Germinal center (tissue), 1 donor: Measurements from ENCODE around the gene EEF1E1.

Experiments used
- DNase-seq: peaks from one replicate; pipeline ENCODE4 v3.0.0; 2012; ENCODE audit warnings: mixed read lengths, low spot score

The EEF1E1 gene

DNA sequence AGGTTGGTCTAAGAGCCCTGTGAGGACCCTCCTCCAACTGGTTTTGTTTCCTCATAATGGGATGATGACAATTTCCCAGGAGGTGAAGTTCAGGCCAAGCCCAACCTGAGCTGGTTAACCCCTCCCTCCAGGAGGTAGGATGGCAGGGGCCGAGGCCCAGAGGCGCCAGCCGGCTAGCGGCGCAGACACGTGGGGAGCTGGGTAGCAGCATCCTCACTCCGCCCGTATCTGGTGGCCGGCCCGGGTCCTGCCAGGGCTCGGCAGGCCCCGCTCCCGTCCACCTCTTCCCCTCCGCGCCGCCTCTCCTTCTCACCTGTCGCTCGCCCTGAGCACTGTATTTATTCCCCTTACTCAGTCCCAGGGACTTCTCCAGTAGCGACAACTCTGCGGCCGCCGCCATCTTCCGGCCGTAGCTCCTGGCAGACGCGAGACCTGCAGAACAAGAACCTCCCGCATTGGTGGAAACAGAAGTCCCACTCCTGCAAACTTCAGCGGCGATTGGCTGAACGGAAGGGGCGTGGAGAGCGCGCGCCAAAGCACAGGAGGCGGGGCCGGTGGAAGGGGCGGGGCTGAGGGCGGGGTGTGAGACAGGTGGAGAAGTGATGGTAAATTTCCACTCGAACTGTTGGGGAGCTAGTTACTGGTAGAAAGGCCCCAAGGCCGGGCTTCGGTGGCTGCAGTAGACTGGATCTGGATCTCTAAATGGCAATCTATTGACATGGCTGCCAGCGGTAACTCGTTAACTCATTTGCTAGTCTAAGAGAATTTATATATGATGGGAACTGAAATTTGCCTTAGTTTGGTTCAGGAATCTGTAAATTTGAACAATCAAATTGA is at the start of gene EEF1E1:
Gene EEF1E1 (minus strand): TSS at position 427 of the 837 bp plus-strand sequence. CDS start 27 bp downstream, at position 400.
- DNase-seq, result peak; percentile 98

DNA sequence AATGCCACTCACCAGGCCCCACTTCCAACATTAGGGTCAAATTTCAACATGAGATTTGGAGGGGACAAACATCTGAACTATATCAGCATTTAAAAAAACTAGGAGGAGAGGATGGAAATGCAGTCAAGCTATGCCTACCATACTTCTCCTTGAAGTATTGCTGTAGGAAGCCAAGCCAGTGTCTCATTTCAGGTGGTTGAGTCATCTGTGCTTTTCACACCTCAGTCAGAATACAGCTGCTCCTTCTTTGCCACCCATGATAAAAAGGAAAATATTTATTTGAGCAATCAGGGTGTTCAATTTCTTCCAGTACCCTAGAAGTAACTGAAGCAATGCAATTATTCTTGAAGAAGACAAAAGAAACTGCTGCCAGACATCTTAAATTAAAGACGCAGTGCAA is 47.0 kb upstream of the EEF1E1 start:
- DNase-seq, result no peak

DNA sequence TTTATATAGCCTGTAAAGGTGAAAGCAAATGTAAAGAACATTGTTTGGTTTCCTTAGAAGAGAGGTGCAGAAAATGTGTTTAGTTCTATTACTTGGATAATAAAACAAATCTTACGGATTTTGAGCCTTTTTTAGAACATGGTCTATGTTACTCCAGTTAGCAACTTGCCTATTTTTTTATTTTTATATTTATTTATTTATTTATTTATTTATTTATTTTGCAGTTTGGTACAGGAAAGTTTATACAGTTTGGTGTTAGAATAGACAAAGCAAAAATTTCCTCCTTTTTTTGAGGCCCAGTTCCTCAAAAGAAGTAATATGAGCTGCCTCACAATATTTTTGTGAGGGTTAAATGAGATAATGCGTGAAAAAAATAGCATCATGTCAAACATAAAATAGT is 41.6 kb upstream of the EEF1E1 start:
- DNase-seq, result no peak

DNA sequence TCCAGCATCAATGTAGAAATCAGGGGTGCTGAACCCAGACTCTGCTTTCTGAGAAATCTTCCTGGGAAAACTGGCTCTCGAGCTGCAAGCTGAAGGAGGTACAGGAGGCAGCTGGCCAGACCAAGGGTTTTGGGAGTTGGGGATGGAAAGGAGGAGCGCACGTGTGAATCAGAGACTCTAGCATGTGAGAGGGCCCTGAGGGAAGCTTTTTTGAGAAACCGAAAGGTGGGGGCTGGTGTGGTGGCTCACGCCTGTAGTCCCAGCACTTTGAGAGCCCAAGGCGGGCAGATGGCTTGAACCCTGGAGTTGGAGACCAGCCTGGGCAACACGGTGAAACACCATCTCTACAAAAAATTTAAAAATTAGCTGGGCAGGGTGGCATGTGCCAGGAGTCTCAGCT is 37.1 kb upstream of the EEF1E1 start:
- no peak for DNase-seq

DNA sequence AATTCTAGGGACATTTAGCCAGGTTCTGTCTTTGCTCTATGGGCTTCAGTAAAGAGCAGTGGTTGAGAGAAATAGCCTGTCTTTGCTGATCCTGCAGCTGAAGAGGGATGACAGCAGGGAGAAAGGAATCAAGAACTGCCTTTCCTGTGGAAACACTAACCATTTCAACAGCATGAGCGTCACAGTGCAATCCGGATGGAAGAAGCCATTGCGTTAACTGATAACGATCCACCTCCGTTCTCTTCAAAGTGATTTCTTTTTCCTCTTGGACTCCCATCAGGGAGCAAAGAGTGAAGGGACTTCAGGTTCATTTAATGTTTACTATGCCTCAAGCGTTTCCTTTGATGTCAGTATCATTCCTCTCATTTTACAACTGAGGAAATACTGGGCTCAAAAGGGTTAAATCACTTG is 35.2 kb upstream of the EEF1E1 start:
- no peak for DNase-seq

DNA sequence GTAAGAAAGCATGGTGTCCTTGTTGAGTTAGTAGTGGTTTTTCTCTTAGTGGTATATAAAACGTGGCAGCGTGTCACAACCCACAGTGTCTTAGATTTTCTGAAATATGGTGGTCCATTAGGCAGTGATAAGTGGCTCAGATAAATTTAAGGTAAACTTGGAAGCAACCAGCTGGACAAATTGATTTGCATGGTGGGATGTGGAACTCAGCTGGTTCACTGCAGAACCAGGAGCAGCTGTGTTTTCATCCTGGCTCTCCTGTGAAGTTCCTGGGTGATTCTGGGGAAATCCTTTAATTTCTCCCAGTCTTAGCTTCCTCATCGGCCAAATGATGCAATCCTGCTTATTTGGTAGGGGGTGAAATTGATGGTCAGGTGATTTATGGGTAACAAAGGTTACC is 32.9 kb upstream of the EEF1E1 start:
- DNase-seq, result no peak

DNA sequence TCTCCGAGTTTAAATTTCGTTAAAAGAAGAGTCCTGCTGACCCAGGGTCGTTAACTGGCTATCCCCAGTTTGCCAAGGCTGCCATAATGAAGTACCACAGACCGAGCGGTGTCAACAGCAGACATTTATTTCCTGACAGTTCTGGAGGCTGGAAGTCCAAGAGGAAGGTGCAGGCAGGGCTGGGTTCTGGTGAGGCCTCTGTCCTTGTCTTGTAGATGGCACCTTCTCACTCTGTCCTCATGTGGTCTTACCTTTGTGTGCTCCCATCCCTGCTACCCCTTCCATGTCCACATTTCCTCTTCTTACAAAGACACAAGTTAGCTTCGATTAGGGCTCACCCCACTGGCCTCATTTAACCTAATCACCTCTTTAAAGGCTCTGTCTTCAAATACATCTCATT is 29.8 kb upstream of the EEF1E1 start:
- DNase-seq, result no peak

DNA sequence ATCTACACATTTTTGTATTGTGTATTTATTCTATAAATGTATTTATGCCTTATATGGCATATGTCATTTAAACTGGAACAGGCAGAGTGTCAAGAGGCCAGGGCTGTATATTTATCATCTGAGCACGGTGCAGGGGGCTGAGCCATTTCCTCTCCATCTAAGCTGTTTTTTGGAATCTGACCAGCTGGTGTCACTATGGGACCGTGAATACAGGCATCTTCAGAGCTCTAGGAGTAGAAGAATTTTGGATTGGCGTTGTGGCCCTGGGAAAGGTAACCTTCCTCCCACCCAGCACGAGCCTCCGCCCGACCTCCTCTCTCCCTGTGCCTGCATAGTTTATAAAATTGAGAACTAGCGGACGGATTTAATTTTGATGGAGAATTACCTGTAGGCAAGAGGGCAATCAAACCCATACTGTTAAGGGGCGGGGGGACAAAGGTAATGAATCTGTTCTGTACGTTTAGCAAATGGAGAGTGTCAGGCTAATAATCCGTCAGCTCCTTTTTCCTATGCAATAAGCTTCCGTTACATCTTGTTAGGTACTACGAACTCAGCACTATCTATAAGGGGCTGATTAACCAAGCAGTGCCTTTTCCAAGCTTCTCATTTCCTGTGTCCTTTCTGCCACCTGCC is 29.0 kb upstream of the EEF1E1 start:
- peak; percentile 11 for DNase-seq

DNA sequence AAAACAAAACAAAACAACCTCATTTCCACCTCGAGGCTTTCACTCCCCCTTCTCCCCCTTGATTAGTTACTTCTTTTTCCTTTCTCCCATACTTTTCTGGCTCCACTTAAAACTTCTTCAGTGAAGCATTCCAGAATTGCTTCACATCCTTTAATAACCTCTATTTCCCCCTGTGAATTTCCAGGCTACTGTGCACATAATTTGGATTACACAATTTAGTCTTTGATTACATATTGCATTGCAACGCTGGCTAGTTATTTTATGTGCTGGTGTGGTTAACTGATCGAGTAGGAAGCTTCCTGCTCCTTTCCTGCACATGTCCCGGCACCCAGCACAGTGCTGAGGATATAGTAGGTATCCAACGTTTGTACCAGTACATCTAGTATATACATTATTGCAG is 28.1 kb upstream of the EEF1E1 start:
- DNase-seq, result no peak

DNA sequence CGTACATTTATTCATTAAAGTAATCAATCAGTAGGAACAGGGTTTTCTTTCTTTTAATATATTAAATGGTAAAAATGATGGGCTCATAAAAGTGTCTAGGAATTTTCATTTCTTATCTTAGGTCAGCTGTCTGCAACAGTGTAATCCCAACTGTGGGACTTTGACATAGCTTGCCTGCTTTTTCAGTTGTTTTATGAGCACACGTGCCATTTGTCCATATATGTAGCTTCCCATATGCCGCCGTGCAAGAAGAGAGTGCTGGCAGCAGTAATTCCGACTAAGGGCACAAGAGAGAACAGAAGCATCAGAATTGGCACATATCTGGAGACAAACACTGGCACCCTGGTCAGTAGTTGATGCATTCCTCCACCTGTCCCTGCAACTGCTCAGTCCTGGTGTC is 20.9 kb upstream of the EEF1E1 start:
- DNase-seq, result no peak

DNA sequence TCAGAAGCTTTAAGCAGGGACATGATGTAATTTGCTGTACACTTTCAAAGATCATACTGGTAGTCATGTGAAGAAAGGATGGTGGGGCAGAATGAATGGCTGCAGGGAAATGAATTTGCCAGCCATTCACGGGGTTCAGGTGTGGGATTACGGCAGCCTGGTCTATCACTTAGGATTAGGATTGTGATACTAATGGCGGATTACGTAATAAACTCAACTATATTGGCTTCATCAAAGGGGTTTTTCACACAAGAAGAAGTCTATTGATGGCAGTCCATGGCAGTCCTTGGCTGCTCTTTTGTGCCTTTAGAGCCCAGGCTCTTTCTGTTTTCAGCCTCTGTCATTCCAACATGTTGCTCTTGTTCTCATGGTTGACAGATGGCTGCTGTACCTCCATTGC is 12.6 kb upstream of the EEF1E1 start:
- DNase-seq, result no peak

DNA sequence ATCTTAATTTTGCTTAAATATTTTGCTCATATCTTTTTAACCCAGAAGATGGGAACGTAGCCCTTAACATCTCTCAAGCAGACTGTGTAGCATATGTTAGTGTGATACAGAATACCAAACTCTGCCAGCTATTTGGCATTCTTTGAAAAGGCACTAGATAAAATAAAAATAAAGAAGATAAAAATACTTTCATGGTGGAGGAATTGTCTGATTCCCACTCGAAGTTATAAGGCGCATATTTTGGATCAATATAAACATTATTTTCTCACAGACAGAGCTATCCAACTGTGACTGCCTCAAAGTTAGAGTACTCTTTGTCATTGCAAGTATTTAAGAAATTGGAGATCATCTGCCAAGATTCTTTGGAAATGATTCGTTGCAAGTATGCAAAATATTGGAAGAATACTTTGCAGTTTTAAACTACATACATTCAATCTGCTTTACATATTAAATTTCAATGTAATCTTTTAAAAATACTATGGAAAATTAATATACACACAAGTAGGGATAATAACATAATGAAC is 10.8 kb upstream of the EEF1E1 start:
- no peak for DNase-seq

DNA sequence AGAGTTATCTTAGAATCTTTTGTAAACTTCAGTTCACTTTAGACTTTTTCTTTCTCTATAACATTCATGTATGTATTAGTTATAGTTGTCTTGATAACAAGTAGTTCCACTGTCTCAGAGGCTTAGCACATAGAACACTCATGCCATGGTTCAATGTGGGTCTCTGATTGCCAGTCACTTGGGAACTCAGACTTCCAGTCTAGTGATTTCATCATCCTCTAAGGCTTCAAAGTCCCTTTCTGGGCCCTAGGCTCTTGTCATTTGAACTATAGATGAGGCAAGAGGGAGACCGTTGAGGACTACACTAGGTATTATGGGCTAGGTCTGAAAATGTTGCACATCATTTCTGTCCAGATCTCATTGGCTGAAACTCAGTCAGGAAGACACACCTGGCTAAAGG is 8.4 kb upstream of the EEF1E1 start:
- no peak for DNase-seq

DNA sequence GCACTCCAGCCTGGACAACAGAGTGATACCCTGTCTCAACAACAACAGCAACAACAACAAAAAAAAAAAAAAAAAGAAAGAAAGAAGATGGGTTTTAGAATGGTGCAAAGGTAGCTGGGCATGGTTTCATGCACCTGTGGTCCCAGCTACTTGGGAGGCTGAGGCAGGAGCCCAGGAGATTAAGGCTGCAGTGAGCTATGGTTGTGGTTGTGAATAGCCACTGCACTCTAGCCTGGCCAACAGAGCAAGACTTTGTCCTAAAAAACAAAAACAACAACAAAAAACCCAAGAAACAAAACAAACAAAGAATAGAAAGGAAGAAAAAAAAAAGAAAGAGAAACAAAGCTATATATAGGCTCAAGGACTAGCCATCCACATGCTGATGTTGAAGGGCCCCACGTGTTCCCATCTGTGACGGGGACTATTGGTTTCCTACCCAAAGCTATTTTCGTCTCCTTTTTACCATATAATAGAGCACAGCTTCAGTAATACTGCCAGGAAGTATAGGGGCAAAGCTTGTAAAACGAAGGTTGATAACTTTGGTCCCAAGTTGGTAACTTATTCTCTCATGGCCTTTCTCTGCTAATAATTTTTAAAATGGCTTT is 7.9 kb upstream of the EEF1E1 start:
- DNase-seq, result no peak

DNA sequence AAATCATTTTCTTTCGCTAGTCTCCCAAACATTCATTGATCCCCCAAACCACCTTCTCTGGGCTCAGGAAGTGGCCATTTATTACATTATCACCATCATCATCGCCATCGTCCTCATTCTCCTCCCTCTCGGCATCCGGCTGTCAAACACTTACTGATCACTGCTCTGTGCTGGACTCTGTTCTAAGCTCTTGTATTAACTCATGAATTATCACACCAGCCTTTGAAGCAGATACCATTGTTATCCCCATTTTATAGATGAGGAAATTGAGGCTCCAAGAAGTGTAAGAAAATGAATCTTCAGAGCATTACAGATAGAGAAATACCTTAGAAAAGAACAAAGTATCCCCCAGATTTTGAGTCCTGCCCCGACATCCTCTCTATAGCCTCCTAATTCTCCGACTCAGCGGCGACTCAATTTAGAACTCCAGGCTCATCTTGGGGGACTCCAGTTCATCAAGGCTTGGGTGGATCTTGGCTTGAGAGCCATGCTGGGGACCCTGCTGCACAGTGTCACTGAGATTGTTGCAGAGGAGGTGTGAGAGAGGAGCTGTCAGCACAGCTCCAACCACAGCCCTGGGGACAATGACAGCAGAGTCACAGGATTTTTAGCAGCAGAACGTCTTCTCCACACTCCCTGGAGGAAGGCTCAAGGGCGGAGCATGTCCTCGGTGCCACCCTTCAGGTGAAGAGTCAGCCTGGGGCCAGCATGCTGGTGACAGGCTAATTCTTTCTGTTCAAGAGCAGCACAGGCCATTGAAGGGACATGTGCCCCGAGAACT is 6.6 kb upstream of the EEF1E1 start:
- no peak for DNase-seq

DNA sequence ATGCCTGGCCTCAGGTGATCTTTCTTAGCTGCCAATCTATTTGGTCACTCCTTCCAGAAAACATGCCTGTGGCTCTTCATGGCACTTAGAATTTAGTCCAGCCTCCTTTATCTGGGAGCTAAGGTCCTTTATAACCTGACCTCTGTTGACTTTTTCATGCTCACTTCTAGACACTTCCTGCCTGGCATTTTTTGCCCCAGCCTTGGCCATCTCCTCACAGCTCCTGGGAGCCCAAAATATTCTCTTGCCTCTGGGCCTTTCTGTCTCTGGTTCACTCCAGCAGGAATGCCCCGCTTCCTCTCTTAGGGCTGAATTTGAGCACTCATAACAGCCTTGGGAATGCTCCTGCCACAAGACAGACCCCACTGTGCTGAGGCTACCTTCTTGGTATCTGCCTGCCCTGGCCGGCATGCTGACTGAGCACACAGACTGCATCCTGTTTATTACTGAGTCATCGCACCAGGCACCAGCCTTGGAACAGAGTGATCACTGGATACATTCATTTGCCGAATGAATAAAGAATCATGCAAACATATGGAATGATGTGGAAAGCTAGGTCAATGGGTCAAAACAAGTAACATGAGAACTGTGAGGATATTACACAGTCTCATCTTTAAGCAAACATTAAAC is 5.8 kb upstream of the EEF1E1 start:
- no peak for DNase-seq

DNA sequence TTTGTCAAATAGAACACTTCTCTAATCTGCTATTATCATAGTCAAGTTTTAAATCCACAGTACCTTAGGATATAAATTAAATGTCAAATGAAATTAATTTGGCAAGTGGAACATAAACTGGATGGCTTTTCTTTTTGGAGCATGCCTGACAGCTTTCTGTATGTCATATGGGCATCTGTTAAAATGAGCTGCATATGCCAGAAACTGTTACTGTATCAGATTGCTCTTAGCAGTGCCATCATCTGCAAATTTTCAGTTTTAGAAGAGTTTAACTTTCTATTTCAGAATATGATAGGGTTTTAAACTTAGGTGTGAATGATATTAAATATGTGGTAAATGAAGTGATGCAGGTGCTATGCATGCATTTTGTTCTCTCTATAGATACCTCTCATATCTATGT is 3.4 kb upstream of the EEF1E1 start:
- no peak for DNase-seq

DNA sequence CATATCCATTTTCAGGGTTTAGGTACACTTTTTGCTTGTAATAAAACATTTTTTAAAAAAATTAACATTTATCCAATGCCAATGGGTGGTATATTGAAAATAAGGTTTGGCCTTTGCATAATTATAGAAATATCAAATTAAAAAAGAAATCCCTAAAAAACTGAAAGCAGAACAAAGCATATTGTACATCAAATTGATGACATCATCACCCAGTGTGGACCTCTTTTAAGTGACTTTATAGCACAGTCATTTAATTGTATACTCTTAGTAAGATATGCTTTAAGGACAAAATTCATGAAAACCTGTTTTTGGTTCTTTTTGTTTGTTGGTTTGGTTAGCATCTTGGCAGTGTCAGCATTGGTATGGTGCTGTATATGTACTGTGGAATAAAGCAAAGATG is 1.4 kb upstream of the EEF1E1 start:
- no peak for DNase-seq

DNA sequence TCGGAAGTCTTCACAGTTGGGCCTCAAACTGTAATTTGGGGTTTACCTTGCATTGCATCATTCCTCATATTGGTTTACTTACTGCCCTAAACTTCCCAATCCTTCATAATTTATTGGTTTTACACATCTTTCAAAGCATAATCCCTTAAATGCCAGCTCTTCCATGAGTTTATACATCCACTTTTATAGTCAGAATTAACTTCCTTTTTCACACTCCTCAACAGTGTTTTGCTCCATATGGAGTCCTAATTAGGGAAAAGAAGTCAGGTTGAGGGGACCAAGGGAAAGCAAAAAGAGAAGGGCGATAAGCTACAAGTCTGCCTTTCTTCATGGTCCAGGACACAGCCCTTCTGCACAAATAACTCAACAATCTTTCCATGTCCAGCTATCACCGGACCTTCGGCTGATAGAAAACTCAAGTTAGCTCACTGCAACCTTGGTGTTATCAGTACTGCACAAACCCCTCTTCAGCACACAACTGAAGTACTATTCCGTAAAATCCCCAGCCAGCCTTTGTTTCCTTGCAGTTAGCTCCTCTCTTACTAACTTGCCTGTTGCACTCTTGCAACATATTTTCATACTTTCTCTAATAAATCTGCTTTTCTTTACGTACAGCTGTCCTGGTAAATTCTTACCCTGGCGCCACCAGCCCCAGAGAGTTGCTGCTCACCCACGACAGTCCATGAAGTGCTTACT is 2.0 kb downstream of the EEF1E1 start:
- DNase-seq, result no peak

DNA sequence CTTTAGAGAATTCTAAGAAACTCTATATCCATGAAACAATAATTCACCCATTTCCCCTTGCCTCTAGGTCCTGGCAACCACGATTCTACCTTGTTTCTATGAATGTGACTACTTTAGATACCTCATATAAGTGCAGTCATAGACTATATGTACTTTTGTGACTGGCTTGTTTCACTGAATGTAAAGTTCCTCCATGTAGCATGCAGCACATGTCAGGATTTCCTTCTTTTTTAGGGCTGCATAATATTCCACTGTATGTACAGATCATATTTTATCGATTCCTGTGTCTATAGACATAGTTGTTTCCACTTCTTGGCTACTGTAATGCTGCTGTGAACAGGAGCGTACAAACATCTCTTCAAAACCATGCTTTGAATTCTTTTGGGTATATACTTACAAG is 11.7 kb downstream of the EEF1E1 start:
- no peak for DNase-seq

DNA sequence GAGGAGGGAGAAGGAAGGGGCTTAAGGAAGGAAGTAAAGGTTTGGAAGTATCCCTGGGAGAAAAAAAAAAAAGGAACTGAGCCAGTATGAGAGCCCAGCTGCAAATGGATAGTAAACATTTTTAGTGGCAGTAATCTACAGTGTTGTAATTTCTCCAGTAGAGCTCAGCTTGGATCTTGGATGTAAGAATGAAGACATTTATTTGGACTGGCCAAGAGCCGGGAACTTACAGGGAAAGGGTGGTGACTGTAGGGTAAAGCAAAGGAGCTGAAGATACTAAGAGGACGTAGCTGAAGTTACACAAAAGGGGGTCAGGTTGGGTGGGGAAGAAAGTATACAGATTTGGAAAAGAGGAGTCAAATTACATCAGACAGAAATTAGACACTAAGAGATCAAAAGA is 13.5 kb downstream of the EEF1E1 start:
- DNase-seq, result no peak
